ENCODE data around the gene CLSTN2.

CLSTN2 gene

GRCh38 chr3:140050396-140050795 lies 115.4 kb downstream of the CLSTN2 start:
- Histone ChIP-seq H3K36me3 (no peaks in the 10 kb centered on the region), H3K9me3 (ENCODE audit: severe bottlenecking) (no peaks in the 10 kb centered on the region), H3K4me3 (ENCODE audit: low read depth, low read length) (no peak overlapping the region), H3K27ac (no peak overlapping the region), H3K27me3 (ENCODE audit: insufficient read depth, low read depth, severe bottlenecking) (no peaks in the 10 kb centered on the region)
- no peak for TF ChIP-seq CTCF (IDR thresholded peaks at IDR 0.05; ENCODE audit: low read depth, low read length)
- DNase-seq: no peak

GRCh38 chr3:140051019-140051957 lies 116.3 kb downstream of the CLSTN2 start:
- Histone ChIP-seq H3K36me3 (no peaks in the 10 kb centered on the region), H3K9me3 (ENCODE audit: severe bottlenecking) (no peaks in the 10 kb centered on the region), H3K27me3 (ENCODE audit: insufficient read depth, low read depth, severe bottlenecking) (no peaks in the 10 kb centered on the region), H3K4me3 (ENCODE audit: low read depth, low read length) (no peak overlapping the region), H3K27ac (no peak overlapping the region)
- peak; percentile 71 for DNase-seq
- TF ChIP-seq CTCF (IDR thresholded peaks at IDR 0.05; ENCODE audit: low read depth, low read length): peak; percentile 95

GRCh38 chr3:140052771-140053702 lies 118.1 kb downstream of the CLSTN2 start:
- Histone ChIP-seq H3K36me3 (no peaks in the 10 kb centered on the region), H3K27me3 (ENCODE audit: insufficient read depth, low read depth, severe bottlenecking) (no peaks in the 10 kb centered on the region), H3K9me3 (ENCODE audit: severe bottlenecking) (no peaks in the 10 kb centered on the region), H3K4me3 (ENCODE audit: low read depth, low read length) (no peak overlapping the region), H3K27ac (no peak overlapping the region)
- no peak for TF ChIP-seq CTCF (IDR thresholded peaks at IDR 0.05; ENCODE audit: low read depth, low read length)
- no peak for DNase-seq

GRCh38 chr3:140053794-140054193 lies 118.8 kb downstream of the CLSTN2 start:
- DNase-seq: no peak
- TF ChIP-seq CTCF (IDR thresholded peaks at IDR 0.05; ENCODE audit: low read depth, low read length): no peak

GRCh38 chr3:140055092-140055791 lies 120.3 kb downstream of the CLSTN2 start:
- H3K9me3 ChIP-seq (ENCODE audit: severe bottlenecking): no peaks in the 10 kb centered on the region
- no peak overlapping the region for H3K4me3 ChIP-seq (ENCODE audit: low read depth, low read length)
- no peak for DNase-seq
- H3K36me3 ChIP-seq: no peaks in the 10 kb centered on the region
- no peak for TF ChIP-seq CTCF (IDR thresholded peaks at IDR 0.05; ENCODE audit: low read depth, low read length)
- no peak overlapping the region for H3K27ac ChIP-seq
- no peaks in the 10 kb centered on the region for H3K27me3 ChIP-seq (ENCODE audit: insufficient read depth, low read depth, severe bottlenecking)

More at GRCh38 chr3:140053794-140054193, 118.8 kb downstream of the CLSTN2 start:
- no peaks in the 10 kb centered on the region for H3K9me3 ChIP-seq (ENCODE audit: severe bottlenecking)
- H3K36me3 ChIP-seq: no peaks in the 10 kb centered on the region
- no peak overlapping the region for H3K4me3 ChIP-seq (ENCODE audit: low read depth, low read length)
- no peaks in the 10 kb centered on the region for H3K27me3 ChIP-seq (ENCODE audit: insufficient read depth, low read depth, severe bottlenecking)
- no peak overlapping the region for H3K27ac ChIP-seq

Measured in WERI-Rb-1 (cell line).